ENCODE measurements around the gene KMT2C. TPM values are rescaled to one million over a fixed set of nuclear protein-coding genes. Genes with fewer than 3 reads are reported as not detected.

Gene KMT2C
- total RNA-seq, 1 donor, result 36.2 TPM

DNA sequence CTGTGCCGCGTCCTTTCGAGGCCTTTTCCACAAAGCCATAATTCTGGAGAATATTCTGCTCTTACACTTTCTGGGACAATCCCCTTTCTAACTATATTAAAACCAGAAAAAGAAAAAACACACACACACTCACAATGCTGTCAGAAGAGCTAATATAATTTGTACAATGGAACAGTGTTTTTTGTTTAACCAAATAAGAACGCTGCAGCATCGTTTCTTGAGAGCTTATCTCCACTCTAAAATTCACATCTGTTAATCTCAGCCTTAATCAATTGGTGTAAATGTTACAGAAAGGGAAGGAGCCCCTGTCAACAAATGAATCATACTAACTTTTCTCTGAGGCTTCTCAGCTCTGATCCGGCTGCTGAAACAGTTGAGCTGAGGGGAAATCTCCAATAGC lies 286.4 kb downstream of the KMT2C start:
- Histone ChIP-seq H2AFZ (ENCODE audit: low read length) (no peak overlapping the region), H3K4me1 (ENCODE audit: insufficient read depth, low read length) (peaks cover 16% of the 10 kb centered on the region)
- TF ChIP-seq CTCF (IDR thresholded peaks at IDR 0.05; ENCODE audit: extremely low read depth, low read depth, low read length), result no peak

DNA sequence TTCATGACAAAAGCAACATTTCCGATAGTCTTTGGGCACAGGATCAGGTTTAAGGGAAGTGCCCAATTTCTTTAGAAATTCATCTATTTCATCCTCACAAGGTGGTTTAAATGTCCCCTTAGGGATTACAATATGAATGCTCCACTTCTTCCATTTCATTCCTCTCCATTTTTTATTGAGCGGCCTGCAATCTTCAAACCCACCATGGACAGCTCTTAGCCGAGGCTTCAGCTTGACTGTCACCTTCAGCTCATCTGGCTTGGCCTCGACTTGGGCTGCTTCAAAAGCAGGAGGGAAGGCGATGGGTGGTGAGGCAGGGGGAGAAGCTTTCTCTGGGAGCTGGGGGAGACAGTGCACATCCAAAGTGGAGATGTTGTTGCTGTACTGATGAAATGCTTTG lies 287.1 kb downstream of the KMT2C start:
- Histone ChIP-seq H4K20me1 (ENCODE audit: insufficient read depth, low read length) (peaks cover 62% of the 10 kb centered on the region), H3K79me2 (ENCODE audit: insufficient read depth, low read length) (no peaks in the 10 kb centered on the region), H3K27me3 (ENCODE audit: insufficient read depth, low read length) (no peaks in the 10 kb centered on the region), H3K36me3 (ENCODE audit: insufficient read depth, low read length) (peaks cover 73% of the 10 kb centered on the region), H3K27ac (ENCODE audit: low read depth, low read length) (no peak overlapping the region), H3K4me3 (ENCODE audit: insufficient read depth, low read length) (no peak overlapping the region), H2AFZ (ENCODE audit: low read length) (no peak overlapping the region), H3K9me3 (ENCODE audit: low read depth, low read length) (no peaks in the 10 kb centered on the region), H3K4me1 (ENCODE audit: insufficient read depth, low read length) (peaks cover 16% of the 10 kb centered on the region), H3K4me2 (ENCODE audit: insufficient read depth, low read length) (no peak overlapping the region)
- no peak for DNase-seq (ENCODE audit: insufficient read length, low spot score, missing footprints)
- no peak for TF ChIP-seq CTCF (IDR thresholded peaks at IDR 0.05; ENCODE audit: extremely low read depth, low read depth, low read length)

More for the DNA sequence above, 286.4 kb downstream of the KMT2C start:
- Histone ChIP-seq H3K4me2 (ENCODE audit: insufficient read depth, low read length) (no peak overlapping the region), H3K79me2 (ENCODE audit: insufficient read depth, low read length) (no peaks in the 10 kb centered on the region), H3K27me3 (ENCODE audit: insufficient read depth, low read length) (no peaks in the 10 kb centered on the region), H3K4me3 (ENCODE audit: insufficient read depth, low read length) (no peak overlapping the region), H4K20me1 (ENCODE audit: insufficient read depth, low read length) (peaks cover 55% of the 10 kb centered on the region), H3K9me3 (ENCODE audit: low read depth, low read length) (no peaks in the 10 kb centered on the region), H3K27ac (ENCODE audit: low read depth, low read length) (no peak overlapping the region), H3K36me3 (ENCODE audit: insufficient read depth, low read length) (peaks cover 73% of the 10 kb centered on the region)
- DNase-seq (ENCODE audit: insufficient read length, low spot score, missing footprints), result no peak

GRCh38 chr7:152145853-152146466 lies 289.8 kb downstream of the KMT2C start:
- DNase-seq (ENCODE audit: insufficient read length, low spot score, missing footprints), result peak; percentile 72
- no peak overlapping the region for H3K4me3 ChIP-seq (ENCODE audit: insufficient read depth, low read length)
- H2AFZ ChIP-seq (ENCODE audit: low read length), result no peak overlapping the region
- no peaks in the 10 kb centered on the region for H3K9me3 ChIP-seq (ENCODE audit: low read depth, low read length)
- TF ChIP-seq CTCF (IDR thresholded peaks at IDR 0.05; ENCODE audit: extremely low read depth, low read depth, low read length), result peak; percentile 84
- H3K79me2 ChIP-seq (ENCODE audit: insufficient read depth, low read length), result no peaks in the 10 kb centered on the region
- peaks cover 69% of the 10 kb centered on the region for H4K20me1 ChIP-seq (ENCODE audit: insufficient read depth, low read length)
- peaks cover 16% of the 10 kb centered on the region for H3K4me1 ChIP-seq (ENCODE audit: insufficient read depth, low read length)
- peaks cover 62% of the 10 kb centered on the region for H3K36me3 ChIP-seq (ENCODE audit: insufficient read depth, low read length)
- no peaks in the 10 kb centered on the region for H3K27me3 ChIP-seq (ENCODE audit: insufficient read depth, low read length)
- no peak overlapping the region for H3K27ac ChIP-seq (ENCODE audit: low read depth, low read length)
- H3K4me2 ChIP-seq (ENCODE audit: insufficient read depth, low read length), result peak overlapping the region; percentile 23

DNA sequence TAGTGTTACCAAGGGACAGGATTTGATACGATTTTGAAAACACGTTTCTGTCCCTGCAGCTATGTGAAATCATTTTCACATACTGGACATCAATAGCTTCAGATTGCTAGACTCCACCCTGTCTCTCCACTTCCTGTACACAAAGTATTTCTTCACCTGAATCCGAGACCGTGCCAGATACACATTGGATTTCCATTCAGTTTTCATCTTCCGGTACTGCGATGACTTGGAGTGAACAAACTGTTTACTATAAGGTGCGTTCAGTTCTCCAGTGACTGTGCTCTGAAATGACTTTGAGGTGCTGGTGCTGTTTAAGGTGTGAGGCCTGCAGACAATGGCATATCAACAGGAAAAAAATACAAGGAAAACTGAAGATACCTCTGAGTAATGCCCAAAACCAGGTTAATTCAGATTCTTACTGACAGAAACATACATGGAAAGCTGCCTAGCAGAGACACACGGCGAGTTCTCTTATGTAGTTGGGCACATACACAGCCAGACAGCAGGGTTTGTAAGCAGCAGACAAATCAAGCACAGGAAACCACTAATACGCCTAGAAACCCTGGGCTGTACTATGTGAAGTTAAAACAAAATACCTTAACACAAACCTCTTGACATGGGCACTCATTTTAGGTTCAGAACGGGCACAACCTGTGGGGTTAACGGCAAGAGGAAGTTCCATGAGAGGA lies 291.1 kb downstream of the KMT2C start:
- Histone ChIP-seq H3K27me3 (ENCODE audit: insufficient read depth, low read length) (no peaks in the 10 kb centered on the region), H3K4me3 (ENCODE audit: insufficient read depth, low read length) (no peak overlapping the region), H2AFZ (ENCODE audit: low read length) (no peak overlapping the region), H3K36me3 (ENCODE audit: insufficient read depth, low read length) (peaks cover 64% of the 10 kb centered on the region), H3K4me2 (ENCODE audit: insufficient read depth, low read length) (no peak overlapping the region), H3K27ac (ENCODE audit: low read depth, low read length) (no peak overlapping the region), H3K79me2 (ENCODE audit: insufficient read depth, low read length) (no peaks in the 10 kb centered on the region), H4K20me1 (ENCODE audit: insufficient read depth, low read length) (peaks cover 73% of the 10 kb centered on the region), H3K4me1 (ENCODE audit: insufficient read depth, low read length) (peaks cover 16% of the 10 kb centered on the region), H3K9me3 (ENCODE audit: low read depth, low read length) (no peaks in the 10 kb centered on the region)
- no peak for DNase-seq (ENCODE audit: insufficient read length, low spot score, missing footprints)
- TF ChIP-seq CTCF (IDR thresholded peaks at IDR 0.05; ENCODE audit: extremely low read depth, low read depth, low read length), result no peak
